ENCODE data around the gene USHBP1. TPM values are rescaled to one million over a fixed set of nuclear protein-coding genes. Genes with fewer than 3 reads are reported as not detected.

USHBP1 gene, protein sequence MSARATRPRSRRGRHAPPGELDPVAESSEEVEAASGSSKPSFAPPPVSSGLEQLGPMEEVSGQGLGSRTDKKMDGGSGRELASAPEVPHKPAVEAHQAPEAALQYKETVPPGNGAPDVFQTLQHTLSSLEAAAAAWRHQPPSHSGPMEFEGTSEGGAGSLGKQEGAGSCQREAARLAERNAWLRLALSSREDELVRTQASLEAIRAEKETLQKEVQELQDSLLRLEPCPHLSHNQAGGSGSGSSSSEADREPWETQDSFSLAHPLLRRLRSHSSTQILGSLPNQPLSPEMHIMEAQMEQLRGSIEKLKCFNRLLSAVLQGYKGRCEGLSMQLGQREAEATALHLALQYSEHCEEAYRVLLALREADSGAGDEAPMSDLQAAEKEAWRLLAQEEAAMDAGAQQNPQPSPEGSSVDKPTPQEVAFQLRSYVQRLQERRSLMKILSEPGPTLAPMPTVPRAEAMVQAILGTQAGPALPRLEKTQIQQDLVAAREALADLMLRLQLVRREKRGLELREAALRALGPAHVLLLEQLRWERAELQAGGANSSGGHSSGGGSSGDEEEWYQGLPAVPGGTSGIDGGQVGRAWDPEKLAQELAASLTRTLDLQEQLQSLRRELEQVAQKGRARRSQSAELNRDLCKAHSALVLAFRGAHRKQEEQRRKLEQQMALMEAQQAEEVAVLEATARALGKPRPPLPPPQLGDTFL
- total RNA-seq, result under 0.01 TPM in 1 of 2 replicates, not detected in the other

DNA sequence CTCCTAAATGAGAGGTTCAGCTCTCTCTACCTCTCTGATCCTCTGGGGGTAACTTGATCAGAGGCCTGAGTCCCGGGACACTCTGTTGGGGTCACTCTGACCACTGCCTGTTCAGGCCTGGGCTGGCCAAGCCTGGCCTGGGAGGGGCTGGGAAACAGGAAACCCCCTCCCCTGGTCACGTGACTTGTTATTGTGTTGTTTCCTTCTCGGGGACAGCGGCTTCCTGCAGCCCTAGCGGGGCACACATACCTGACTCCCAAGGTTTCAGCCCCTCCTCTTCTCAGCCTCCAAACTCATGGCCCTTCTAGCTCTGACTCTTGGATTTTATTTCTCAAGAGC, at the start of gene USHBP1:
Gene USHBP1 (minus strand): TSS at position 105 of the 339 bp plus-strand sequence. CDS start 446 bp downstream, outside the sequence.

DNA sequence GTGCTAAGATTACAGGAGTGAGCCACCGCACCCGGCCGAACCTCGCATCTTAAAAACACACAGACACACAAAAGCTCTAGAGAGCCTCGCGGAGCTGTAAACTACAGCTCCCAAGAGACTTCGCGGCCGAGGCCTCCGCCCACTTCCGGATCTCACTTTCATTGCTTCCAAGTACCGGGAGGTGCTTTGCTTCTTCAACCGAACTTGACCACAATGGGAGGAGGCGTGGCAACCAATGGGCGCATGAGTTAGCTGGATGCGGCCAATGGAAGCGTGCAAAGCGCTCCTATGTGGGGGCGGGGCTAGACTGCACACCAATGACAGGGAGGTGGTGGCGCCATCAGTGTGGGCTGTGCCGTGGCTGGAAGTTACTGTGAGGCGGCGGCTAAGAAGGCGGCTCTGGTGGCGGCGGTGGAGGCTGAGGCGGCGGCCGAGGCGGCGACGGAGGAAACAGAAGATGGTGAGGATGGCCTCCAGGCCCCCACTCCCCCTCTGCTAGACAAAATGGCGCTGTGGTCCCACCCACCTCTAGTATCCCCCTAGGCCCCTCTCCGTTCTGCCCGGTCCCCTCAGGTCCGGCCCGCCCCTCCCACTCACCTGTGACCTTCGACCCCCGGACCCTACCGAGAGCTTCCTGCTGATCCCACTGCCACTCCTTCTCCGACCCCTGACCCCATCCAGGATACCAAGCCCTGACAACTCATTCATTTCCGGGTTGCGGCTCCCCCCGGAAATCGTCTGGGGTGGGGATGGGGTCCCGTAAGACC, 44.8 kb upstream of the USHBP1 start, which contains the start of gene DDA1:
Gene DDA1 (plus strand): TSS at position 366 of the 767 bp plus-strand sequence. CDS start 92 bp downstream, at position 458.

DNA sequence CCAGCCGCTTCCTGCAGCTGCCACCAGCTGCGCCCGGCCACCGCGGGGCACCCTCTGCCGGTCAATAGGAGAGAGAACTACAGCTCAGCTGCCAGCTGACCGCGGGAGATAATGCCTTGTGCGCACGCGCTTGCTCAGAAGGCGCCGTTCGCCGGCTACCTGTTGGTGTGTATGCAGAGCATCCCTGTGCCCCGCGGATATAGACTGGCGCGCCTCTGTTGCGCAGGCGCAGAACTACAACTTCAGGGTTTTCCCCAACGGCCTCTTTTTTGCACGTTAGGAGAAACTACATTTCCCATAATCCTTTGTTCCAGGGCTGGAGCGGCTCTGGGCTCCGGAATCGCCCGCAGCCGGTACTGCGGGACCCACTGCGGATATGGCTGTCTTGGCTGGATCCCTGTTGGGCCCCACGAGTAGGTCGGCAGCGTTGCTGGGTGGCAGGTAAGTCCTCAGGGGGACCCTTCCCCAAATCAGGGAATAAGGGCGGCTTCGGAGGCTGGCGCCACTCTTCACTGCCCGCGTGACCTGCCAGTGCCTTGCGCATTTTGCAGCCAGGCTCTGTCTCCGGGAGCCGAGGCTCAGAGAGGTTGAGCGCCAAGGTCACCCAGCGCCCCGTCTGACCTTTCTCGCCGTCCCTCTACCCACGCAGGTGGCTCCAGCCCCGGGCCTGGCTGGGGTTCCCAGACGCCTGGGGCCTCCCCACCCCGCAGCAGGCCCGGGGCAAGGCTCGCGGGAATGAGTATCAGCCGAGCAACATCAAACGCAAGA, 41.2 kb upstream of the USHBP1 start, which contains the start of gene MRPL34:
Gene MRPL34 (plus strand): TSS at position 356 of the 768 bp plus-strand sequence. CDS start 21 bp downstream, at position 377.

DNA sequence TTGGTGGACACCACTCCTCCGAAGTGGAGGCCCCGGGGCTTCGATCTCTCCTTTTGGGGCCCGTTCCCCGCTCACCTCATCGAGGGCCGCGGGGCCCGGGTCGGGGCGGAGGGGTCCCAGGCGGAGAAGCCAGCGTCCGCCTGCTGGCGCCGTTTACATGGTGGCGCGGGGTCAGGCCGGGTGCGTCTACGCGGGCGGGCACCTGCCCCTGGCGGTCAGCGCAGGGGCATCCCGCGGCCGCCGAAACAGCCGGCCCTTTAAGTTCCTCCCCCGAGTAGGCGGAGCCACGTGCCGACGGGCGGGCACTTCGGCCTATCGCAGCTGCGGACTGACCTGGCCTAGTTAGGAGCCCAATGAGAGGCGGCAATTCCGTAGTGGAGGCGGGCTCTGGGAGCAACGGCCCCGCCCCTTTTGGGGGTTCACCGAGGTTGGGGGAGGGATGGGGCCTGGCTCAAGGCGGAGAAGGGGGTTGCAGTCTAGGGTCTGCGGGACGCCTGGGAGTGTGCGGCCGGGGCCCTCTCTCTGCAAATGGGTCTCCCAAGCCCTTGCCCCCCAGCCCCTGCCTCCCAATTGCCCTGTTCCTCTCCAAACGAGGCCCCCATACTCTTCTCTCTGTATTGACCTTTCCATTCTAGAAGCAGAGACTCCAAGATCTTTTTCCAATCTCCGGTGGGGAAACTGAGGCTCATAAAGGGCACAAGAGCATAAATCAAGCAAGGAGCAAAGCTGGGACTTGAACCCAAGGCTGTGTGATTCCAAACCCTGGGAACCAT, 38.8 kb upstream of the USHBP1 start, which contains the start of gene ABHD8:
Gene ABHD8 (minus strand): TSS at position 259 of the 773 bp plus-strand sequence. CDS start 1,809 bp downstream, outside the sequence.

DNA sequence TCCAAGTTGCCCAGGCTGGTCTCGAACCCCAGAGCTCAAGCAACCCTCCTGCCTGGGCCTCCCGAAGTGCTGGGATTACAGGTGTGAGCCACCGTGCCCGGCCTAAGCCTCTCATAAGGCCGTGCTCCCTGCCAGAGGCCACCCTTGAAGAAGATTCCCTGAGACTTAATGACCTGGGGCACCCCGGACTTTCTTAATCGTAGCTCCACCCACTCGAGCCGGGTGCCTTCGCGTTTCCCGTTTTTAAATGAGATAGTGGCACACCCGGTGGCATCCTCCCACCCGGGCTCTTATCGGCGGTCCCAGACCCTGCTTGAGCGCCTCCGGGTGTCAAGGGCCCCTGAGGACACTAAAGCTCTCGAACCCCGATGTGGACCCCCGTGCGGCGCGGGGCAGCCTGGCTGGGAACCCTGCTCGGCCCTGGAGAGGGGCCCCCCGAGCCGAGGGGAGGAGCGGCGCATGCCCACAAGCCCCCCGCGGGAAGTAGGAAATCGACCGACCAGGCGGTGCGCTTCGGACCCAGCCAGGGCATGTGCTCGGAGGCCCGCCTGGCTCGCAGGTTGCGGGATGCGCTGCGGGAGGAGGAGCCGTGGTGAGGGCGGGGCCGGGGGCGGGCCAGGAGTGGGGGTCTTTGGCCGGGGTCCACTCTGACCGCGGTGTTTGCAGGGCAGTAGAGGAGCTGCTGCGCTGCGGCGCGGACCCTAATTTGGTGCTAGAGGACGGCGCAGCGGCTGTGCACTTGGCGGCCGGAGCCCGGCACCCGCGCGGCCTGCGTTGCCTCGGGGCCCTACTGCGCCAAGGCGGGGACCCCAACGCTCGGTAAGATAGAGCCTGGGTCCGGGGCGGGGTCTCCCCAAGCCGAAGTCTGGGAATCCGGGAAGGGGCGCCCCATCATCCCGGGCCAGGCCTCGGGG, 17.1 kb upstream of the USHBP1 start, which contains the start of gene ANKLE1:
Gene ANKLE1 (plus strand): TSS at position 511 of the 914 bp plus-strand sequence. CDS start 20 bp downstream, at position 531.

DNA sequence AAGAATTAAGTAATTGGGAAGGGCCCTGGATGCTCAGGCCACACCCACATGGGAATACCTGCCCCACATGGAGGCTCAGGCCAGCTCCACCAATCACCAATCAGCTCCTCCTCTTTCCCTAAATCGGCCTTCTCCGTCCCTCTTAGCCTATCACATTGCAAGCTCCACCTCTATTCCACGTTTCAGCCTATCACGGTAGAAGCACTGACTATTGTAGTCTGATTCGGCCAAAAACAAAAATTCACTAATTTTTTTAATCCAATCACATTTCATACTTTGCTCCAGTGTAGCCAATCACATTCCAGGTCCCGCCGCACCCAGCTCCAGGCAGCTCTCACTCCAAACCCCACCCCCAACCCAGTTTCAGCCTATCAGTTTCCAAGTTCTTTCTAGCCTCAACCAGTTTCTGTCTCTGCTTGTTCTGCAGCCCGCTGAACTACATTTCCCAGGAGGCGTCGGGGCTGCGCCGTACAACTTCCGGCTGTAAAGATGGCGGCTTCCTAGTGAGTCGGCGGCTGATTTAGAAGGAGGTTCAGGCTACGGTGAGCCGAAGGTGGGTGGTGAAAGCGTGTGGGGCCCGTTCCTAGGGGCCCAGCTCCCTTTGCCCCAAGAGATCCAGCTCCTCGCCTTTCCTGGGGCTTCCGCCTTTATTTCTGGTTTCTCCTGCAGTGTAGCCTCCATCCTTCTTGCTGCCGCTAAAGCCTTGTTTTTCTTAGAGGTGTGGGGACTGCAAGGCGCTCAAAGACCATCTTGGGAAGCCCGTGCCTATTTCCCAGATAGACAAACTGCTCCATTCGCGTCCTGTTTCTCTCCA, 2.6 kb upstream of the USHBP1 start, which contains the start of gene BABAM1:
Gene BABAM1 (plus strand): TSS at position 469 of the 814 bp plus-strand sequence. CDS start 1,364 bp downstream, outside the sequence.

DNA sequence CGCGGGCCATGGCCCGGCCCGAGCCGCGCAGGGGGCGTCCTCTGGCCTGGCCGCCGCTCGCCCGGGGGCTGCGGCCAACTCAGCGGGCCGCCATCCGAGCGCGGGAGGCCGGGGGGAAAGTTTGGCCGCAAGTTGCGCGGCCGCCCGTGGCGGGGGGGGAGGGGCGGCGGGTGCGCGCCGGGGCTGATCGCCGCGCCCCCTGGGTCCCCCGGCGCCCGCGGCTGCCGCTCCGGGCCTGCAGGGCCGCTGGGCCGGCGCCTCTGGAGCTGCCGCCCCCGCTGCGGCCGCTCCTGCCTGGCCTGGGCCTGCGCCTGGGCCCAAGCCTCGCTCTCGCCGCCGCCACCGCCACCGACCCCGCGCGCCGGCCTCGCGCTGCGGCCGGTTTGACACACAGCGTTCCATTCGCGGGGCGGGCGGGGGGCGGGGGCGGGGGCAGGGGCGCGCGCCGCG, 19.0 kb downstream of the USHBP1 start, which contains the start of gene NR2F6:
Gene NR2F6 (minus strand): TSS at position 385 of the 450 bp plus-strand sequence. CDS start 699 bp downstream, outside the sequence.

DNA sequence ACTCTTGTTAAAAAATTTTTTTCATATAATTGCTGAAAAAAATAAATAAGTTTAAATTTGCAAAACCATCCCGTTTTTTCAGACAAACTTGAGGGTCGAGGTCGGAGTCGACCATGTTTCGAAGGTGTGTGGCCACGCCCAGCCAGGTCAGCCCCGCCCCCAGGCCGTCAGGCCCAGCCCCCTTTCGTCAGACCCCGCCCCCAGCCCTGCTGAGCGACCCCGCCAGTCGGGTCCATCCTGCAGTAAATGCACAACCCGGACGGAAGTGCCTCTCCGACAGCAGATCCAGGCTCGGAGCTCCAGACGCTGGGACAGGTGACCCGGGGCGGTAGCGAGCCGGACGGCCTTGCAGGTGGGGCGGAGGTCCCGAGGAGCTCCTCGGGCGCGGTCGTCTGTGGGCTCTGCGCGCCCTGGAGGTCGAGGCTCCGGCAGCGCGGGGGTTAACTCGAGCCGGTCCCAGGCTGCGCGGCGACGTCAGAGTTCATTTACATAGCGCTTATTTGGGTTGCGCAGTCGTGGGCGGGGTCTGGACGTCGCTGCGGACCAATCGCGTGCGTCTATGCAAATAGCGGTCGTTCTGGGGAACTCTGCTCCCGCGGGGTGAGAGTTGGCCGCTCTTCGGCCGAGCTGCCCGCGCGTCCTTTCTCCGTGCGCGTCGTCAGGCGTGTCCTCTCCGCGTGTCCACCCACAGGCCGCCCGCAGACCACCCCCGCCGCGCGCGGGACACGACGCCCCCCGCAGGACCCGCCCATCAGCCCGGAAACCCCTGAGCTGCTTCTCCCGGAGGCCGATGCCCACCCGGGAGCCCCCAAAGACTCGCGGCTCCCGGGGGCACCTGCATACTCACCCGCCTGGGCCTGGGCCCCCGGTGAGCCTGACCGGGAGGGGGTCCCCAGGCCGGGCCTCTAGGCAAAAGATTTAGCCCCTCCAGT, 38.3 kb downstream of the USHBP1 start, which contains the start of gene OCEL1:
Gene OCEL1 (plus strand): TSS at position 225 of the 932 bp plus-strand sequence. CDS start 22 bp downstream, at position 247.

DNA sequence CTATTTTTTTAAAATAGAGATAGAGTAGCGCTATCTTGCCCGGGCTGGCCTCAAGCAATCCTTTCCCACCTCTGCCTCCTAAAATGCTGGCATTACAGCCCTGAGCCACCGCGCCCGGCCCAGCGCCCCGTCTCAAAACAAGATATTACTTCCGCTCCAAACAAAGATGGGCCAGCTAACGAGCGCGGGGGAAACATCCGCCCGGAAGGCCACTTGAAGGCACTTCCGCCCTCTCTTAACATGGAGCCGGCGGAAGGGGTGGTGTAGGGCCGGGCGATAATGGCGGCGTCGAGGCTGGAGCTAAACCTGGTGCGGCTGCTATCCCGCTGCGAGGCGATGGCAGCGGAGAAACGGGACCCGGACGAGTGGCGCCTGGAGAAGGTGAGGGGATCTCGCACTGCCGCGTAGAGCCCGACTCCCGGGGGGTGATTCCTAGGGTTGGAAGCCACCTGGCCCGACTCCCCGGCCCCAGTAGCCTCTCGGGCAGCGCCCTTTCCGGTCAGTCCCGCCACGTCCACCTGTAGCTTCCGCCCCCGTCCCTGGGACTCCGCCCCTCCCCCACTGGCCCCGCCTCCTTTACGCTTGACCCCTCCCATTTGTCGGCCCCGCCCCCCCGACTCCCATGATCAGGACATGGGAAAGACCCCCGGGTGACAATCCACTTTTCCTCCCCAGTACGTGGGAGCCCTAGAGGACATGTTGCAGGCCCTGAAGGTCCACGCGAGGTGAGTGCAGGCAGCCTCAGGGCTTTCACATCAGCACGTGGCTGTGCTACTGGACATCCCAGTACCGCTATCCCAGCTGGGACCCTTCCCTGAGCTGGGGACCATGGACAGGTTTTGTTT, 49.2 kb downstream of the USHBP1 start, which contains the start of gene USE1:
Gene USE1 (plus strand): TSS at position 231 of the 845 bp plus-strand sequence. CDS start 49 bp downstream, at position 280.

Other genes with a start within 250 kb of the USHBP1 start
- gene CPAMD8, start 237.9 kb downstream of the USHBP1 start, total RNA-seq, result 0.96 and 1.5 TPM in 2 replicates
- gene HAUS8, start 189.3 kb downstream of the USHBP1 start, total RNA-seq, result 1.3 and 1.7 TPM in 2 replicates
- 16.8 and 40.2 TPM in 2 replicates for gene MYO9B, start 189.0 kb downstream of the USHBP1 start, total RNA-seq
- gene USE1, start 49.4 kb downstream of the USHBP1 start, total RNA-seq, result 10.0 and 19.8 TPM in 2 replicates
- 1.4 and 3.0 TPM in 2 replicates for gene OCEL1, start 38.5 kb downstream of the USHBP1 start, total RNA-seq
- 97.4 and 175 TPM in 2 replicates for gene NR2F6, start 18.8 kb downstream of the USHBP1 start, total RNA-seq
- gene BABAM1, start 2.7 kb upstream of the USHBP1 start, total RNA-seq, result 37.7 and 97.6 TPM in 2 replicates
- gene ANKLE1, start 17.2 kb upstream of the USHBP1 start, total RNA-seq, result under 0.01 and 0.72 TPM in 2 replicates
- 11.1 and 11.6 TPM in 2 replicates for gene ABHD8, start 38.7 kb upstream of the USHBP1 start, total RNA-seq
- 46.3 and 58.0 TPM in 2 replicates for gene MRPL34, start 41.1 kb upstream of the USHBP1 start, total RNA-seq
- 10.4 and 11.1 TPM in 2 replicates for gene DDA1, start 44.8 kb upstream of the USHBP1 start, total RNA-seq
- 4.8 and 4.9 TPM in 2 replicates for gene ANO8, start 70.1 kb upstream of the USHBP1 start, total RNA-seq
- 20.5 and 71.6 TPM in 2 replicates for gene GTPBP3, start 72.8 kb upstream of the USHBP1 start, total RNA-seq
- gene PLVAP, start 112.6 kb upstream of the USHBP1 start, total RNA-seq, result not detected in 2 replicates
- not detected in 2 replicates for gene CCDC194, start 129.5 kb upstream of the USHBP1 start, total RNA-seq
- 8.7 and 26.3 TPM in 2 replicates for gene BST2, start 140.9 kb upstream of the USHBP1 start, total RNA-seq
- gene MVB12A, start 155.3 kb upstream of the USHBP1 start, total RNA-seq, result 46.0 and 47.2 TPM in 2 replicates
- gene TMEM221, start 183.9 kb upstream of the USHBP1 start, total RNA-seq, result under 0.01 and 0.24 TPM in 2 replicates
- gene NXNL1, start 196.2 kb upstream of the USHBP1 start, total RNA-seq, result not detected in 2 replicates
- gene SLC27A1, start 205.8 kb upstream of the USHBP1 start, total RNA-seq, result 15.3 and 15.7 TPM in 2 replicates
- gene PGLS, start 246.9 kb upstream of the USHBP1 start, total RNA-seq, result 90.8 and 105 TPM in 2 replicates

All from tracheal epithelial cell (primary cell).